OCI-LY7 (cell line): ENCODE data around the gene SRGAP3.

Experiments used
- EZH2phosphoT487 ChIP-seq: fragments of 200-600 bp; sonication (generic); IDR thresholded peaks from 2 replicates; pipeline ENCODE4 v1.6.1; 2018; ENCODE audit warnings: low read depth, borderline replicate concordance, mild to moderate bottlenecking, mixed run types, antibody characterized with exemption, low read length, moderate library complexity, mixed read lengths
- TF ChIP-seq, protein P1 (sequence below): fragments of 200-600 bp; sonication (generic); conservative IDR thresholded peaks from 2 replicates; pipeline ENCODE4 v1.5.1; 2014; ENCODE audit warnings: mild to moderate bottlenecking, antibody characterized with exemption, low read length, moderate library complexity, mixed read lengths

DNA sequence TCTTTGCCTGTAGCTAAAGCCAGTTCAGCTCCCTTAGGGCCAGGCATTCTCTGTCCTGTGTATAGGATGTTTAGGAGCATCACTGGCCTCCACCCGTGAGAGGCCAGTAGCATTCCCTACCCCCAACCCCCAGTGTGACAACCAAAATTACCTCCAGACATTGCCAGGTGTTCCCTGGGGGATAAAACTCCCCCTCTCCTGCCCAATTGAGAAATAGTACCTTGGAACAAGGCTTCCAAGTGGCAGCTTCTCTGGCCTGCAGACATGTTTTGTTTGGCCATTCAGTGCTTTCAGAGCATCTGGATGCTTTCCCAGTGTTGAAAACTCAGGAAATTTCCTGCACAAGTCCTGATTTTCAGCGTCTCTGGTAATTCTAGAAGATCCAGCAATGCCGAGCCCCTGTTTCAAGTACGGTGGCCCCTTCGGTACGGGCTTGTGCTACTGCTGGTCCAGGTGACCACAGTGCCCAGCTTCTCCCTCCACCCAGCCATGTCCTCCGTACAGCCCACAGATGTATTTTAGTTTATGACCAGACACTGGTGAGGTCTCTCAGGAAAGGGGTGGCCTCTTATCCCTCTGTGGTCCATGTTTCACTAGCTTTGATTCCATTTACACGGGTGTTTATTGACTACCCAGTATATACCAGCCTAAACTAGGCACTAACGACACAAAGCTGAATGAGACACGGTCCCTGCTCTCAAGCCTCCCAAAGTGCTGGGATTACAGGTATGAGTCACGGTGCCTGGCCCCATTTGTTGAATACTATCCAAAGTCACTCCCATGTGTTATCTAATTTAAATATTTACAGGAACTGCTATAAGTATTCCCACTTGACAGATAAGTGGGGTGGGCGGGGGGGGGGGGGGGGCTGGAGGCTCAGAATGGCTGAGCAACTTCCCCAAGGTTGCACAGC lies 160.7 kb downstream of the SRGAP3 start:
- TF ChIP-seq, protein P1, sequence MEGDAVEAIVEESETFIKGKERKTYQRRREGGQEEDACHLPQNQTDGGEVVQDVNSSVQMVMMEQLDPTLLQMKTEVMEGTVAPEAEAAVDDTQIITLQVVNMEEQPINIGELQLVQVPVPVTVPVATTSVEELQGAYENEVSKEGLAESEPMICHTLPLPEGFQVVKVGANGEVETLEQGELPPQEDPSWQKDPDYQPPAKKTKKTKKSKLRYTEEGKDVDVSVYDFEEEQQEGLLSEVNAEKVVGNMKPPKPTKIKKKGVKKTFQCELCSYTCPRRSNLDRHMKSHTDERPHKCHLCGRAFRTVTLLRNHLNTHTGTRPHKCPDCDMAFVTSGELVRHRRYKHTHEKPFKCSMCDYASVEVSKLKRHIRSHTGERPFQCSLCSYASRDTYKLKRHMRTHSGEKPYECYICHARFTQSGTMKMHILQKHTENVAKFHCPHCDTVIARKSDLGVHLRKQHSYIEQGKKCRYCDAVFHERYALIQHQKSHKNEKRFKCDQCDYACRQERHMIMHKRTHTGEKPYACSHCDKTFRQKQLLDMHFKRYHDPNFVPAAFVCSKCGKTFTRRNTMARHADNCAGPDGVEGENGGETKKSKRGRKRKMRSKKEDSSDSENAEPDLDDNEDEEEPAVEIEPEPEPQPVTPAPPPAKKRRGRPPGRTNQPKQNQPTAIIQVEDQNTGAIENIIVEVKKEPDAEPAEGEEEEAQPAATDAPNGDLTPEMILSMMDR = no peak
- TF ChIP-seq EZH2phosphoT487 = no peak
